Lower leg skin (tissue), 3 donors: ENCODE measurements around the gene CNTNAP3.
"Not testable (repeated sequence)": the region's sequence is repeated elsewhere in the genome, so short reads cannot be mapped to it uniquely, and the experiment has no call there.

ENCODE experiments used
- POLR2A ChIP-seq, 2 donors: fragments of 450-650 bp; IDR thresholded peaks; one replicate each; pipeline ENCODE4 v1.6.1; 2016 to 2017; ENCODE audit warnings: antibody characterized with exemption in 2 of 2, mild to moderate bottlenecking in 1 of 2, moderate library complexity in 1 of 2
- TF ChIP-seq, protein P1 (sequence below), 3 donors: fragments of 450-650 bp; IDR thresholded peaks; one replicate each; pipeline ENCODE4 v1.5.1; 2016; ENCODE audit warnings: antibody characterized with exemption in 3 of 3, mild to moderate bottlenecking in 3 of 3, moderate library complexity in 2 of 3

DNA sequence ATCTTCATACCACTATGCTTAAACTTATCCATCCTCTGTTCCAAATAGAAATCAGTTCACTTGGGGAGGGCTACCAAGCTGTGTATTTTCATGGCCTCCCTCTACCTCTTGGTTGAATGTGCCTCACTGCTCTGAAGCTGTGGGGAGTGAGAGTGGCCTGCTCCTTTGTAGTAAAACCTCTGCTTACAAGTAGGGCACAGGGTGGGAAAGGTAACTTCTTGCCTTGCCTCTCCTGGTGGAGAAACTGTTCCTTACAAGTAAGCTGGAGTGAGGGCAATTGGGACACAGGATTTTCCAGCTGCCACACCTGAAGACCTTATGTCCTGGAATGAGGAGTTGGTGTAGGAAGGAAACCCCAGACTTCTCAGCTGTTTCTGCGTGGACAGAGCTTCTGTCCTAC is 190.8 kb downstream of the CNTNAP3 start:
- TF ChIP-seq, protein P1, sequence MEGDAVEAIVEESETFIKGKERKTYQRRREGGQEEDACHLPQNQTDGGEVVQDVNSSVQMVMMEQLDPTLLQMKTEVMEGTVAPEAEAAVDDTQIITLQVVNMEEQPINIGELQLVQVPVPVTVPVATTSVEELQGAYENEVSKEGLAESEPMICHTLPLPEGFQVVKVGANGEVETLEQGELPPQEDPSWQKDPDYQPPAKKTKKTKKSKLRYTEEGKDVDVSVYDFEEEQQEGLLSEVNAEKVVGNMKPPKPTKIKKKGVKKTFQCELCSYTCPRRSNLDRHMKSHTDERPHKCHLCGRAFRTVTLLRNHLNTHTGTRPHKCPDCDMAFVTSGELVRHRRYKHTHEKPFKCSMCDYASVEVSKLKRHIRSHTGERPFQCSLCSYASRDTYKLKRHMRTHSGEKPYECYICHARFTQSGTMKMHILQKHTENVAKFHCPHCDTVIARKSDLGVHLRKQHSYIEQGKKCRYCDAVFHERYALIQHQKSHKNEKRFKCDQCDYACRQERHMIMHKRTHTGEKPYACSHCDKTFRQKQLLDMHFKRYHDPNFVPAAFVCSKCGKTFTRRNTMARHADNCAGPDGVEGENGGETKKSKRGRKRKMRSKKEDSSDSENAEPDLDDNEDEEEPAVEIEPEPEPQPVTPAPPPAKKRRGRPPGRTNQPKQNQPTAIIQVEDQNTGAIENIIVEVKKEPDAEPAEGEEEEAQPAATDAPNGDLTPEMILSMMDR (IDR thresholded peaks at IDR 0.05), result not testable (repeated sequence)
- TF ChIP-seq POLR2A (IDR thresholded peaks at IDR 0.05), result not testable (repeated sequence)
